Measurements from ENCODE around the gene FITM1.

The FITM1 gene

DNA sequence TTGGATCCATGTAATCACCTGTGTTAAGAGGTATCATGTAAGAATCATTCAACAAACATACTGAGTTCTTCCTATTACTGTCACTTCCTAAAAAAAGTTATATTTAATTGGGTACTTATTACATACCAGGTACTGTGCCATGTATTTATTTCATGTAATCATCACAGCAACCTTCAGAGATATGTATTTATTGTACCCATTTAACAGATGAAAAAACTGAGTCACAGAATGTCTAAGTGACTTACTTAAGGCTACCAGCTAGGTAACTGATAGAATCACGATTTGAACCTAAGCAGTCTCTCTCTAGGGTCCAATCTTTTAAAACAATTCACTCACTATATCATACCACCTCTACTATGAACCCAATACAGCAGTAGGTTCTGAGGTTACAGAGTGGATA, 14.0 kb downstream of the FITM1 start:
- Histone ChIP-seq H3K36me3 (ENCODE audit: control insufficient read depth in 2 of 2, insufficient read depth in 1 of 2, low read length in 2 of 2) (peaks cover 13 to 35% of the 10 kb centered on the region in 2 experiments), H3K4me1 (ENCODE audit: control insufficient read depth, insufficient read depth, low read length) (peaks cover 12% of the 10 kb centered on the region), H3K27ac (ENCODE audit: extremely low read depth, low read depth, low read length) (no peak overlapping the region), H3K9me3 (ENCODE audit: control insufficient read depth, insufficient read depth, low read depth, low read length) (no peaks in the 10 kb centered on the region), H3K4me3 (ENCODE audit: low read depth, low read length) (no peak overlapping the region)
- ChIA-PET POLR2A (interaction anchor here (3.3 kb wide), 1 partner anchor 29 kb away, joined by 60 read pairs; the partner anchor contains the start of genes DCAF11 and NRL), CTCF (interaction anchor here (1.5 kb wide), 1 partner anchor 17 kb away, joined by 4 read pairs; the partner anchor contains the start of gene IRF9)
- TF ChIP-seq ZNF174 (tag by site-specific recombination; IDR thresholded peaks at IDR 0.05) (no peak), ZNF121 (tag by site-specific recombination; IDR thresholded peaks at IDR 0.05) (no peak), ZNF785 (tag by site-specific recombination; IDR thresholded peaks at IDR 0.05) (no peak), ZNF362 (tag by site-specific recombination; IDR thresholded peaks at IDR 0.05) (no peak), ZNF747 (tag by site-specific recombination; IDR thresholded peaks at IDR 0.05) (no peak), ZNF600 (tag by site-specific recombination; IDR thresholded peaks at IDR 0.05) (no peak)
- TF ChIP-seq, protein P1, sequence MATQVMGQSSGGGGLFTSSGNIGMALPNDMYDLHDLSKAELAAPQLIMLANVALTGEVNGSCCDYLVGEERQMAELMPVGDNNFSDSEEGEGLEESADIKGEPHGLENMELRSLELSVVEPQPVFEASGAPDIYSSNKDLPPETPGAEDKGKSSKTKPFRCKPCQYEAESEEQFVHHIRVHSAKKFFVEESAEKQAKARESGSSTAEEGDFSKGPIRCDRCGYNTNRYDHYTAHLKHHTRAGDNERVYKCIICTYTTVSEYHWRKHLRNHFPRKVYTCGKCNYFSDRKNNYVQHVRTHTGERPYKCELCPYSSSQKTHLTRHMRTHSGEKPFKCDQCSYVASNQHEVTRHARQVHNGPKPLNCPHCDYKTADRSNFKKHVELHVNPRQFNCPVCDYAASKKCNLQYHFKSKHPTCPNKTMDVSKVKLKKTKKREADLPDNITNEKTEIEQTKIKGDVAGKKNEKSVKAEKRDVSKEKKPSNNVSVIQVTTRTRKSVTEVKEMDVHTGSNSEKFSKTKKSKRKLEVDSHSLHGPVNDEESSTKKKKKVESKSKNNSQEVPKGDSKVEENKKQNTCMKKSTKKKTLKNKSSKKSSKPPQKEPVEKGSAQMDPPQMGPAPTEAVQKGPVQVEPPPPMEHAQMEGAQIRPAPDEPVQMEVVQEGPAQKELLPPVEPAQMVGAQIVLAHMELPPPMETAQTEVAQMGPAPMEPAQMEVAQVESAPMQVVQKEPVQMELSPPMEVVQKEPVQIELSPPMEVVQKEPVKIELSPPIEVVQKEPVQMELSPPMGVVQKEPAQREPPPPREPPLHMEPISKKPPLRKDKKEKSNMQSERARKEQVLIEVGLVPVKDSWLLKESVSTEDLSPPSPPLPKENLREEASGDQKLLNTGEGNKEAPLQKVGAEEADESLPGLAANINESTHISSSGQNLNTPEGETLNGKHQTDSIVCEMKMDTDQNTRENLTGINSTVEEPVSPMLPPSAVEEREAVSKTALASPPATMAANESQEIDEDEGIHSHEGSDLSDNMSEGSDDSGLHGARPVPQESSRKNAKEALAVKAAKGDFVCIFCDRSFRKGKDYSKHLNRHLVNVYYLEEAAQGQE (tag by site-specific recombination; IDR thresholded peaks at IDR 0.05), result no peak

DNA sequence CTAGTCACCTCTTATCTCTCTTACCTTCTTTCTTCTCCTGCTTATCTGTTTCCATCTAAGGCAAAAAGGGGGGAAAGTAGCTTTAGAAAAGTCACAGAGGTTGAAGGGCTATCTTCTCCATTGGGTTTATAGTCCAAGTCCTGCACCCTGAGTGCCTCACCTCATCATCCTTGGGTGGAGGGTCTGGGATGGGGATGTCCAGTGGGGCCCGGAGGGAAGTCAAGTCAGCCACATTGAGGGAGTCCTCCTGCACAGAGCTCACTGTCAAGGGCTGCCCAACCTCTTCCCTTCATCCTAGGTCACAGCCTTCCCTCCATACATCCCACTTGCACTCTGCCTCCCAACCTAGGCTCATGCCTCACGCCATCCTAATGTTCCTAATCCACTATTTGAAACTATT, 14.8 kb downstream of the FITM1 start:
- peaks cover 8% of the 10 kb centered on the region for H3K4me1 ChIP-seq (ENCODE audit: control insufficient read depth, insufficient read depth, low read length)
- TF ChIP-seq, protein P2, sequence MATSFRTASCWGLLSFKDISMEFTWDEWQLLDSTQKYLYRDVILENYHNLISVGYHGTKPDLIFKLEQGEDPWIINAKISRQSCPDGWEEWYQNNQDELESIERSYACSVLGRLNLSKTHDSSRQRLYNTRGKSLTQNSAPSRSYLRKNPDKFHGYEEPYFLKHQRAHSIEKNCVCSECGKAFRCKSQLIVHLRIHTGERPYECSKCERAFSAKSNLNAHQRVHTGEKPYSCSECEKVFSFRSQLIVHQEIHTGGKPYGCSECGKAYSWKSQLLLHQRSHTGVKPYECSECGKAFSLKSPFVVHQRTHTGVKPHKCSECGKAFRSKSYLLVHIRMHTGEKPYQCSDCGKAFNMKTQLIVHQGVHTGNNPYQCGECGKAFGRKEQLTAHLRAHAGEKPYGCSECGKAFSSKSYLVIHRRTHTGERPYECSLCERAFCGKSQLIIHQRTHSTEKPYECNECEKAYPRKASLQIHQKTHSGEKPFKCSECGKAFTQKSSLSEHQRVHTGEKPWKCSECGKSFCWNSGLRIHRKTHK (tag by site-specific recombination; IDR thresholded peaks at IDR 0.05), result no peak
- no peak for TF ChIP-seq ZNF112 (tag by site-specific recombination; IDR thresholded peaks at IDR 0.05)
- TF ChIP-seq ZNF433 (tag by site-specific recombination; IDR thresholded peaks at IDR 0.05; ENCODE audit: low read depth), result no peak
- TF ChIP-seq ZNF341 (tag by site-specific recombination; IDR thresholded peaks at IDR 0.05; ENCODE audit: low read depth), result no peak
- TF ChIP-seq OVOL3 (tag by site-specific recombination; IDR thresholded peaks at IDR 0.05), result no peak
- no peak for TF ChIP-seq ZNF302 (tag by site-specific recombination; IDR thresholded peaks at IDR 0.05; ENCODE audit: low read depth)
- no peak for TF ChIP-seq KLF7 (tag by site-specific recombination; IDR thresholded peaks at IDR 0.05; ENCODE audit: borderline replicate concordance)
- TF ChIP-seq ZSCAN30 (tag by site-specific recombination; IDR thresholded peaks at IDR 0.05), result no peak
- no peak for TF ChIP-seq PRDM1 (tag by site-specific recombination; IDR thresholded peaks at IDR 0.05)
- no peak for TF ChIP-seq ZNF37A (tag by site-specific recombination; IDR thresholded peaks at IDR 0.05)
- TF ChIP-seq SP2 (tag by site-specific recombination; IDR thresholded peaks at IDR 0.05), result no peak
- no peak for TF ChIP-seq ZNF670 (tag by site-specific recombination; IDR thresholded peaks at IDR 0.05; ENCODE audit: low read depth)
- no peak for TF ChIP-seq ZNF239 (tag by site-specific recombination; IDR thresholded peaks at IDR 0.05)
- TF ChIP-seq ZNF416 (tag by site-specific recombination; IDR thresholded peaks at IDR 0.05), result no peak
- TF ChIP-seq ZNF514 (tag by site-specific recombination; IDR thresholded peaks at IDR 0.05), result no peak
- TF ChIP-seq RBAK (tag by site-specific recombination; IDR thresholded peaks at IDR 0.05), result no peak
- no peak for TF ChIP-seq ZNF324 (tag by site-specific recombination; IDR thresholded peaks at IDR 0.05)
- no peaks in the 10 kb centered on the region for H3K9me3 ChIP-seq (ENCODE audit: control insufficient read depth, insufficient read depth, low read depth, low read length)
- no peak overlapping the region for H3K4me3 ChIP-seq (ENCODE audit: low read depth, low read length)
- H3K27ac ChIP-seq (ENCODE audit: extremely low read depth, low read depth, low read length), result no peak overlapping the region
- peaks cover 12 to 40% of the 10 kb centered on the region in 2 experiments for H3K36me3 ChIP-seq (ENCODE audit: control insufficient read depth in 2 of 2, insufficient read depth in 1 of 2, low read length in 2 of 2)
- POLR2A ChIA-PET, result interaction anchor here (0.5 to 3.8 kb wide), 8 partner anchors 8 to 51 kb away, joined by 3 to 79 read pairs (median 18); partner anchors contain the start of genes DCAF11, IRF9, NRL and PCK2
- CTCF ChIA-PET, result interaction anchor here (0.6 to 1.4 kb wide), 3 partner anchors 8 to 132 kb away, joined by 3 to 5 read pairs (median 5); no protein-coding TSS in a partner anchor

Data from HEK293 (cell line).